Measurements from ENCODE around the gene PSMD11.

PSMD11 gene

DNA sequence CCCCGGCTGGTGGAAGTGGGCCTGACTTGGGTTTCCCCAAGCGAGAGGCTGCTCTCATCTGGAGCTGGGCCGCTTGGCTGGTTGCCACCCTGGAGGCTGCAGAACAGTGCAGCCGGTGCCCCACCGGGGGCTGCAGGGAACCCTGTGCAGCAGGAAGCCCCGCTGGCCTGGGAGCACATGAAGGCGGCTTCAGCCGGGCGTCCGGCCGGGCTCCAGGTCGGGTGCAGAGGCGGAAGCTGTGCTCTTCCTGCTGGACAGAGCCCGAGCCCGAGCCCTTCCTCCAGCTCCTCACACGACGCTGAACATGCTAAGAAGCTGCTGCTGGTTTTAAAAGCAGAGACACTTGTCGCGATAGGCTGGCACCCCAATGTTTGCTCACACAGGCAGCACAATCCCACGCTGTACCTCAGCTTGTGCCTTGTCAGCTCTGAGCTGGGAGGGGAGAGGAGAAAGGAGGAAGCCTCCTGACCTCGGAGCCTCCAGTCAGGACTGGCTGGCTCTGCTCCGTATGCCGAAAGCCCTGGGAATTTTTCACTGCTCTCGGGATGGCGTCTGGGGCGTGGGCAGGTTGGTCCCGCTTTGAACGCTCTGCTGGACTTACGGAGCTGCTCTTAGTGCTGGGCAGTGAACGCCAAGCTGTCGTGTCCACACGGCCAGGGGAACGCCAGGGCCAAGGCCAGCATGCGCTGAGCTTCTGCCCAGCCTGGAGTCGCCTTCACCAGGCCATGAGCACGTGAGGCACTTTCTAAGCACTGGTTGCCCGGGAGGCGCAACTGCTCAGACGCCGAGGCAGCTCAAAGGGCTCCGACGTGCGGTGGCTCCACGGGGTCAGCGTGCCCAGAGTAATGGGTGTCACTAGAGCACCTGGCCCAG, 51.3 kb downstream of the PSMD11 start:
- H3K27ac ChIP-seq = no peak overlapping the region
- TF ChIP-seq, protein P1, sequence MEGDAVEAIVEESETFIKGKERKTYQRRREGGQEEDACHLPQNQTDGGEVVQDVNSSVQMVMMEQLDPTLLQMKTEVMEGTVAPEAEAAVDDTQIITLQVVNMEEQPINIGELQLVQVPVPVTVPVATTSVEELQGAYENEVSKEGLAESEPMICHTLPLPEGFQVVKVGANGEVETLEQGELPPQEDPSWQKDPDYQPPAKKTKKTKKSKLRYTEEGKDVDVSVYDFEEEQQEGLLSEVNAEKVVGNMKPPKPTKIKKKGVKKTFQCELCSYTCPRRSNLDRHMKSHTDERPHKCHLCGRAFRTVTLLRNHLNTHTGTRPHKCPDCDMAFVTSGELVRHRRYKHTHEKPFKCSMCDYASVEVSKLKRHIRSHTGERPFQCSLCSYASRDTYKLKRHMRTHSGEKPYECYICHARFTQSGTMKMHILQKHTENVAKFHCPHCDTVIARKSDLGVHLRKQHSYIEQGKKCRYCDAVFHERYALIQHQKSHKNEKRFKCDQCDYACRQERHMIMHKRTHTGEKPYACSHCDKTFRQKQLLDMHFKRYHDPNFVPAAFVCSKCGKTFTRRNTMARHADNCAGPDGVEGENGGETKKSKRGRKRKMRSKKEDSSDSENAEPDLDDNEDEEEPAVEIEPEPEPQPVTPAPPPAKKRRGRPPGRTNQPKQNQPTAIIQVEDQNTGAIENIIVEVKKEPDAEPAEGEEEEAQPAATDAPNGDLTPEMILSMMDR (conservative IDR thresholded peaks at IDR 0.05) = no peak

GRCh38 chr17:32496395-32497073, 52.2 kb downstream of the PSMD11 start:
- TF ChIP-seq, protein P1 (conservative IDR thresholded peaks at IDR 0.05) = no peak
- H3K27ac ChIP-seq = no peak overlapping the region

DNA sequence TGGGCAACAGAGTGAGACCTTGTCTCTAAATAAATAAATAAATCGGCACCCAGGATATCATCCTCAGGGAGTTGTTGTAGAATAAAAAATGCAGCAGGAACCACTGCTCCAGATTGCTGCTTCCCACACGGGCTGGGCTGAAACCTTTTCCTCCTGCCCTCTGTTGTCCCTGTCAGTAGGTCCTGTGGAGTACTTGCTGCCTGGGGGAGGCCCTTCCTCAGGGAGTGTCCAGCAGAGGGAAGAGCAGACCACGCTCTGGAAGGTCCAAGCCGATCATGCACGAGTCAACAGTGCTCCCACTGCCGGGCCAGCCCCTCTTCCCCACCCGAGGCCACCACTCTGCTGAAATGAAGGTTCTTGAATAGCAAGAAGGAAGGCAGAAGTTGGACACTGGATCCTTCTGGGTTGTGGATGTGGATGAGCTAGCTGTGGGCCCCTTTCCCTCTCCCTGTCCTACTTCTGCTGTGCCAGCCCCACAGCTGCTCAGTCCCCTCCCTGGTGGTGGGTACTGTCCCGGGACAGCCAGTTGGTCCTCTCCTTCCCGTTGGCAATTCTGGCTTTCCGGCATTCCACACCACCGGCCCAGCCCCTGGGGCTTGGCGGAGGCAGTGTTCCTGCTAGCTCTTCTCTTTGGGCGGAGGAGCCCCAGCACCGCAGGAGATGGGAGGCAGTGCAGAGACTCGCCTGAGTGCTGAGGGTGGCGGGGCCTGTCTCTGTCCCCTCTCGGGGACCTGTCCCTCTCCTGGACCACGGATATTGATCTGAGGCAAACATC, 53.3 kb downstream of the PSMD11 start:
- TF ChIP-seq, protein P1 (conservative IDR thresholded peaks at IDR 0.05) = 0 out of 2 replicates have a peak, but pooled peaks have one; percentile 14
- no peak overlapping the region for H3K27ac ChIP-seq

DNA sequence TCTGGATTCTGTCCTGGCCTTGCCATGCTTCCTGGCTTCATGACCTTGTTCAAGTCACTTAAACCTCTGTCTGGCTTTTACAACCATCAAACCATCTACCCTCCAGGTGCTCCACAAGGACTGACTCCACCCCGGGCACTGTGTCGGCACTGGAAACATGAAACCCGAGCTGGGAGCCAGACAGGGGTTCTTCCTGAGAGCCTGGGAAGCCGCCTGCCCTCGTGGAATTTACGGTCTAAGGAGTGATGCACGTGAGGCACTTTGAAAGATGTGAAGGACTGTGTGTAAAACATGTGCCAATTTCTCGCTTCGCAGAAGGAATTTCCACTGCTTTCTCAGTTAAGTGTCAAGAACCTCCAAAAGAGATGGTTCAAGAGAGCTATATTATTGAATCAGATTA, 54.1 kb downstream of the PSMD11 start:
- H3K27ac ChIP-seq = no peak overlapping the region
- TF ChIP-seq, protein P1 (conservative IDR thresholded peaks at IDR 0.05) = no peak

- TF ChIP-seq, protein P1 (conservative IDR thresholded peaks at IDR 0.05) = no peak
- no peak overlapping the region for H3K27ac ChIP-seq
Measured at GRCh38 chr17:32502013-32502412, 57.7 kb downstream of the PSMD11 start.

DNA sequence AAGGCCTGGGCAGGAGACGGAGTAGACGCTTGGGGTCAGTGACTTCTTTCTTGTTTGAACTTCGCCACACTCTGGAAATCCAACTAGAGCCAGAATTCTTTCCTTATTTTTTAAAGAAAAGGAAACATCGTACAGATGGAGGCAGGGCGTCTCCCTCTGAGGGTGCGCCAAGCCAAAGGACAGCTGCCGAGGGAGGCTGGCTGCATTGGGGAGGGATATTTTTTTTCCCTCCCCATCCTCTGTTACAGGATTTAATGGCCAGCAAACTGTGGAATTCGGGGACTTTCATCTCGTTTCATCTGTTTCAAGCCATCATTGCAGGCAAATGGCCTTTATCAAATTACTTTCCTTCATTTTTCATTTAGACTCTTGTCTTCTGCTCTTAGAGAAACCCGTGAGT, 58.4 kb downstream of the PSMD11 start:
- H3K27ac ChIP-seq = no peak overlapping the region
- TF ChIP-seq, protein P1 (conservative IDR thresholded peaks at IDR 0.05) = no peak
